HFF-Myc (cell line): Measurements from ENCODE around the gene COL18A1.

ENCODE experiments used
- DNase-seq: peaks from one replicate; pipeline ENCODE4 v3.0.0-alpha.2; 2011; ENCODE audit warnings: low read depth; ENCODE audit errors: extremely low read depth
- H3K4me3 ChIP-seq: replicated peaks from 2 replicates; pipeline ENCODE4 v1.5.1; 2011; ENCODE audit warnings: low read depth, mild to moderate bottlenecking, control low read depth, low read length
- TF ChIP-seq, protein P1 (sequence below): IDR thresholded peaks from 2 replicates; pipeline ENCODE4 v1.5.1; 2012; ENCODE audit warnings: mild to moderate bottlenecking, low read depth, low read length, control low read depth; ENCODE audit errors: missing control alignments

Gene COL18A1

DNA sequence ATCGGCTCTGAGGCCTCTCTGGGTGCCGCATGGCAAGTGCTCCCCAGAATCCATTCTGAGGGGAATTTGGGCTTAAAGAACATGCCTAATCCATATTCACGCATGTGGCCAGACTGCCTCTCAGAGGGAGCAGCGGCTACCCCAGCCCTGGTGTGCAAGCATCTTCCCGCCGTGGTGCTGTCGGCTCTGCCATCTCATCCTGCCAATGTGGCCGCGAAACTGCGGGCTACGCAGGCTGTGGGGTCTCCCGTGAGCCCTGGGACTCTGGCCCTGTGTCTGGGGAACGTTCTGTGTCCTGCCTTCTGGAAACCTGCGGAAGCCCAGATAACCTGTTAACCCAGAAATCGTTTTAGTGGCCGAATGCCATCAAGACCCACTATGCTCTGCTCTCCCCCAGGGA, 76.6 kb downstream of the COL18A1 start:
- H3K4me3 ChIP-seq = no peak overlapping the region
- TF ChIP-seq, protein P1, sequence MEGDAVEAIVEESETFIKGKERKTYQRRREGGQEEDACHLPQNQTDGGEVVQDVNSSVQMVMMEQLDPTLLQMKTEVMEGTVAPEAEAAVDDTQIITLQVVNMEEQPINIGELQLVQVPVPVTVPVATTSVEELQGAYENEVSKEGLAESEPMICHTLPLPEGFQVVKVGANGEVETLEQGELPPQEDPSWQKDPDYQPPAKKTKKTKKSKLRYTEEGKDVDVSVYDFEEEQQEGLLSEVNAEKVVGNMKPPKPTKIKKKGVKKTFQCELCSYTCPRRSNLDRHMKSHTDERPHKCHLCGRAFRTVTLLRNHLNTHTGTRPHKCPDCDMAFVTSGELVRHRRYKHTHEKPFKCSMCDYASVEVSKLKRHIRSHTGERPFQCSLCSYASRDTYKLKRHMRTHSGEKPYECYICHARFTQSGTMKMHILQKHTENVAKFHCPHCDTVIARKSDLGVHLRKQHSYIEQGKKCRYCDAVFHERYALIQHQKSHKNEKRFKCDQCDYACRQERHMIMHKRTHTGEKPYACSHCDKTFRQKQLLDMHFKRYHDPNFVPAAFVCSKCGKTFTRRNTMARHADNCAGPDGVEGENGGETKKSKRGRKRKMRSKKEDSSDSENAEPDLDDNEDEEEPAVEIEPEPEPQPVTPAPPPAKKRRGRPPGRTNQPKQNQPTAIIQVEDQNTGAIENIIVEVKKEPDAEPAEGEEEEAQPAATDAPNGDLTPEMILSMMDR = no peak
- DNase-seq = no peak

DNA sequence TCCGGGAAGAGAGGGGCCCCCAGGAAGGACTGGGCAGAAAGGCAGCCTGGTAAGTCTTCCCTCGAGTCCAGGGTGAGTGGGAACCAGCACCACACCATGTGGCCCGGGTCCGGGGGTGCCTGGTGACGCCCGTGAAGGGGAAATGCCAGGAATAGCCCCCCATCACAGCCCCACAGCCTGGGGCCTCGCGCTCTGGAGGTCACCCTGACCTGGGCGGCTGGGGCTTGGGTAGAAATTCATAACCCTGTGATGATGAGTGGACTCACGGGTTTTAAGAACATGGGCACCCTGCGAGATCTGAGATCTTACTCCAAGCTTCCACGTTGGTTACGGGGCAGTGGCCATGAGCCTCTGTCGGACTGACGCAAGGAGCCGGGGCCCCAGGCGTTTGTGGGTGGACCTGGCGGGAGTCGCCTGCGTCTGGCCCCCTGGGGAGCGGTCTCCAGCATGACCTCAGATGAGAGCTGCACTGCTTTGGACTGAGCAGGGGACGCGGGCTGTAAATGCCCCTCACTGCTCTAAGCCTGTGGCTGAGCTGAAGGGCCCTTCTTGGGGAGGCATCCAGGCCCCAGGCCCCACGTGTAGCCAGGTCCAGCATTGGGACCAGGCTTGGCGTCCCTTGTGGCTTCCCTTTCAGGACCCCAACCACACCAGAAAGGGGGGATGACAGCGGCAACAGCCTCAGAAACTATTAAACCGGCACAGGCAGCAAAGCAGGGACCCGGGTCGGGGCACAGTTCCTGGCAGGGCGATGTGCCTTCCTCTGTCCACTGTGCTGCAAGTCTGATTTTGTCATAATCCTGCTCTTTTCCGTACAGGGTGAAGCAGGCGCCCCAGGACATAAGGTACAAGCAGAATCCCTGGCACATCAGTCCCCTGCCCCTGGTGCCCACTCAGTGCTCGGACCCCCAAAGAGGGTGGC, 77.3 kb downstream of the COL18A1 start:
- H3K4me3 ChIP-seq = no peak overlapping the region
- TF ChIP-seq, protein P1 = no peak
- no peak for DNase-seq

DNA sequence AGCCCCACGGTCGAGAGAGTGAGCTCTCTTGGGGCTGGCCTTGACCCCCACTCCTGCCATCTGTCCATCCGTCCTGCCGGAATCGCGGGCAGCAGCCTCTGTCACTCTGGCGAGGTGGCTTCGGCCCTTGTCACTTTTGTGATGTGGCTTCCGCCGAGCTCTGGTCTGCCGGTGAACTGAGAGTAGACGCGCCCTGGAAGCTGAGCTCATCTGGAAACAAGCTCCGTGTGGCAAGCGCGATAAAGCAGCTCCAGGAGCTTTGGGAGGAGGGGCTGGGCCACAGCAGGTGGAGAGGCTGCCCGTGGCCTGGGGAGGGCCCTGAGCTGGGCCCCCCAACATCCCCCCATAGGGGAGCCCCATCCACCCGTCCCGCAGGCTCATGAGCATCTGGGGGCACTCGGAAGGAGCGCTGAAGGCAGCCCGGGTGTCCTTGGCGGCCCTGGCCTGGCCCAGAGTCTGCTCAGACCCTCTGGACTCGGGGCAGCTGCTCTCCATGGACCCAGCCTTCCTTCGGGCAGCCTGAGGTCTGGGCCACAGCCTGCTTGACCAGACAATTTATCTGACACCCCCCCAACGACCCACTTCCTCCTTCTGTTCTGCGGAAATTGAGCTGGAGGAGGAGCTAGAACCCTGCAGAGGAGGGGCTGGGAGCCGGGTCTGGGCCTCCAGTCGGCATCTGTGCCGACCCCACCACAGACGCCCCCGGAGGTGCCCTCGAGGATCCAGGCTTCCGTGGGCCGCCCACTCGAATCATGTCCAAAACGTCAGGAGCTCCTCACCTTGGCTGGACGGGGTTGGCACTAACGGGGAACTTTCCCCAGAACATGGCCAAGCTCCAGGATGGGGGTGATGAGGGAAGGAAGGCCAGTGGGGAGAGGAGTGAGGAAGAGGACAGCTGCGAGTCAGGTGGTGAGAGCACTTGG, 78.2 kb downstream of the COL18A1 start:
- no peak overlapping the region for H3K4me3 ChIP-seq
- DNase-seq = no peak
- TF ChIP-seq, protein P1 = no peak

DNA sequence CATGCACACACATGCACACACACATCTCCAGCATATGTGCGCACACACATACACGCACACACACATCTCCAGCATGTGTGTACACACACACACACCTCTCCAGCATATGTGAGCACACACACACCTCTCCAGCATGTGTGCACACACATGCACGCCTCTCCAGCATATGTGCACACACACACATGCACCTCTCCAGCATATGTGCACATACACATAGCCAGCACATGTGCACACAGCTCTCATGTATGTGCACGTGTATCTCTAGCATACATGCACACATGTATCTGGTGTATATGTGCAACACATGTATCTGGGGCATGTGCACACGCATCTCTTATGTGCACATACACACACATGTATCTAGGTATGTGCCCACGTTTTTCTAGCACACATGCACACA, 79.4 kb downstream of the COL18A1 start:
- no peak overlapping the region for H3K4me3 ChIP-seq
- TF ChIP-seq, protein P1 = no peak
- no peak for DNase-seq

DNA sequence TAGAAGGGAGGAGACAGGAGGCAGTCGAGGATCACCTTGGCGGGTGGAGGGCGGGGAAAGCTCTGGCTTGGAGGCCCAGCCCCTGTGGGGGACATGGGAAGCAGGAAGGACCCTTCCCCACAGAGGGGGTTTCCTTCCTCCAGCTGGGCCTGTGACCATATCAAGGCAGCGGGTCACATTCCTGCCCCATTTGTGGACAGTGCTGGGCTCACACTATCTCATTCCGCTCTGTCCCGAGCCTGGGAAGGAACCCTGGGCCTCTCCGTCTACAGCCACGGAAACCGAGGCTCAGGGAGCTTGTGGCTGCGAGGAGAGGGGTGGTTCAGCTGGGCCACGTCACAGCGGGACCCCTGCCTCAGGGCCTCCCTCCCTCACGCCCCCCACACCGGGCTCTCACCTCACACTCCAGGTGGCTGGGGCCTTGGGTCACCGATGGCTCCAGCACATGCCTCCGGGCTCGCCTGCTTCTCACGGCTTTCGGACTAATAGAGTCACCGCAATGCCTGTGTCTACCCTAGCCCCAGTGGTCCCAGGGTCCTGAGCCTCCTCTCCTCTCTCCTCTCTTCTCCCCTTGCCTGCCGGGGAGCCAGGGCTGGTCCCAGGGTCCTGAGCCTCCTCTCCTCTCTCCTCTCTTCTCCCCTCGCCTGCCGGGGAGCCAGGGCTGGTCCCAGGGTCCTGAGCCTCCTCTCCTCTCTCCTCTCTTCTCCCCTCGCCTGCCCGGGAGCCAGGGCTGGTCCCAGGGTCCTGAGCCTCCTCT, 80.9 kb downstream of the COL18A1 start:
- no peak for DNase-seq
- no peak overlapping the region for H3K4me3 ChIP-seq
- TF ChIP-seq, protein P1 = no peak

DNA sequence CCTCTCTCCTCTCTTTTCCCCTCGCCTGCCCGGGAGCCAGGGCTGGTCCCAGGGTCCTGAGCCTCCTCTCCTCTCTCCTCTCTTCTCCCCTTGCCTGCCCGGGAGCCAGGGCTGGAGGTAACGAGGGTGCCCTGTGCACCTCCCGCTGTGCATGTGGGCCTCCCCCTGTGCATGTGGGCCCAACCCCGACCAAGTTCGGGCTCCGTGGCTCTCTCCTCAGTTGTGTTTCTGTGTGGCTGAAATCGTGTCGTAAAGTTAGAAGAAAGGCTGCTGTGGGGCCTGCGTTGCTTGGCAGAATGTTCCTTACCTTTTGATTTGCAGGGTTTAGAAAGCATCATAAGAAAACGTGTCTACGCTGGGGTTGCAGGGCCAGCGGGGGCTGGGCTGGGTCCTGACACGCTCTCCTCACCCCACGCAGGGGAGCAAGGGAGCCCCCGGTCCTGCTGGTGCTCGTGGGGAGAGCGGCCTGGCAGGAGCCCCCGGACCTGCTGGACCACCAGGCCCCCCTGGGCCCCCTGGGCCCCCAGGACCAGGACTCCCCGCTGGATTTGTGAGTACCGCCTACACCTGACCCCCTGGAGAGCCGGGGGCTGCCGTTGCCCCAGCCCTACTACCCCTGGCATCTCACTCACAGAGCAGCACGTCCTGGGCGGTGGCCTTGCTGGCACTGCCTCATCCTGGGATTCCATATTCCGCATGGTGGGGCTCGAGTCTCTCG, 81.6 kb downstream of the COL18A1 start:
- DNase-seq = no peak
- H3K4me3 ChIP-seq = no peak overlapping the region
- TF ChIP-seq, protein P1 = no peak
